IPS-NIHi7 (cell line): ENCODE data around the gene PALM3.
"Not testable (repeated sequence)": the region's sequence is repeated elsewhere in the genome, so short reads cannot be mapped to it uniquely, and the experiment has no call there.

Experiments
- DNase-seq: peaks from one replicate; pipeline ENCODE4 v3.0.0; 2012; ENCODE audit warnings: mixed read lengths; ENCODE audit errors: extremely low spot score

PALM3 gene

DNA sequence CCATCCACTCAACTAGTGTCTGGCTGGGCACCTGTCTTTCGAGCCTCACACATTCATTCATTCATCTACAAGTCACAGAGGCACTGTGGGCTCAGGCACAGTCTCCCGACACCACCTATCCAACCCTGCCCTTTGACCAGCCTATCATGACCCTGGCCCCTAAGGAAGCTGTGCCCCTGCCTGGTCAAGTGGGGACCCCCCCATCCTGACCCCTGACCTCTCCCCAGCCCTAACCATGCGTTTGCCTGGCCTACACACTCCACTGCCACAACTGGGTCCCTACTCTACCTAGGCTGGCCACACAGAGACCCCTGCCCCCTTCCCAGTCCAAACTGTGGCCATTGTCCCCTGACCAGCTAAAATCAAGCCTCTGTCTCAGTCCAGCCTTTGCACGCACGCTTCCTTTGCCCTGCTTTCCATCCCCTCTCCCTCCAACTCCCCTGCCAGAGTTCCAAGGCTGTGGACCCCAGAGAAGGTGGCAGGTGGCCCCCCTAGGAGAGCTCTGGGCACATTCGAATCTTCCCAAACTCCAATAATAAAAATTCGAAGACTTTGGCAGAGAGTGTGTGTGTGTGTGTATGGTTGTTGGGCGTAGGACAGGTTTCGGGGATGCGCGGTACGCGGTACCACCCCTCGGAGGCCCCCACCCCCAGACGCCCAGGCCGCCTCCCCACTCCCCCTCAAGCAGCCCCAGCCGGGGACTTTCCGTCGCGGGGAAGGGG lies 30.7 kb downstream of the PALM3 start:
- no peak for DNase-seq

DNA sequence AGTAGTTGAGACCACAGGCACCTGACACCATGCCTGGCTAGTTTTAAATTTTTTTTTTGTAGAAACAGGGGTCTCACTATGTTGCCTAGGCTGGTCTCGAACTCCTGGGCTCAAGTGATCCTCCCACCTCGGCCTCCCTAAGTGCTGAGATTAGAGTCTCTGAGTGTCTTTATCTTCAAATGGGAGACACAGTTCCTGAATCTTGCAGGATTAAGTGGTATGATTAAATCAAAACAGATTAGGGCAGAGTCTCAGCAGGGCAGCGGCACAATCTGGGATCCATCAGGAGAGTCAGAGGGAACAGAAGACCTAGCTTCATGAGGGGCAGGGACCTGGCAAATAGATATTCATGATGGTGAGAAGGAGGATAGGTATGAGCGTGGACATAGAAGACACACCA lies 33.0 kb downstream of the PALM3 start:
- no peak for DNase-seq

DNA sequence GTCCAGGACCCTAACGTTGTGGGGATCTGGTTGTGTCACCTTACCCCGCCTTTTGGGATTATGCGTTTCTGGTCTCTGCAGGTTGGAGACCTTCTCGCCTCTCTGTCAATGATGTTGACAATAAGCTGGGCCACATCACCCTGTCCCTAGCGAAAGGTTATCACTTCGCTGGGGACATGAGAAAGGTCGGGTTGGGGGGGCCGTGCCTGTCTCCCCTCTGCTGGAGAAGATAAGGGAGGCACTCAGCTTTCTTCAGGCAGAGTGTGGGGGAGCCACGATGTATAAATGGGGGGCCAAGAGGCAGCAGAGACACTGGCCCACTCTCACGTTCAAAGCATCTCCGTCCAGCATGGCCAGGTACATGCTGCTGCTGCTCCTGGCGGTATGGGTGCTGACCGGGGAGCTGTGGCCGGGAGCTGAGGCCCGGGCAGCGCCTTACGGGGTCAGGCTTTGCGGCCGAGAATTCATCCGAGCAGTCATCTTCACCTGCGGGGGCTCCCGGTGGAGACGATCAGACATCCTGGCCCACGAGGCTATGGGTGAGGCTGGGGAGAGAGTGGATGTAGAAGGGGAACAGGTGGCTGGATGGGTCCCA lies 33.9 kb downstream of the PALM3 start, which contains the start of gene RLN3:
Gene RLN3, plus strand, starts transcription at position 293 of the 595 bp plus-strand sequence. Its CDS starts 57 bp downstream, at position 350.
- no peak for DNase-seq

DNA sequence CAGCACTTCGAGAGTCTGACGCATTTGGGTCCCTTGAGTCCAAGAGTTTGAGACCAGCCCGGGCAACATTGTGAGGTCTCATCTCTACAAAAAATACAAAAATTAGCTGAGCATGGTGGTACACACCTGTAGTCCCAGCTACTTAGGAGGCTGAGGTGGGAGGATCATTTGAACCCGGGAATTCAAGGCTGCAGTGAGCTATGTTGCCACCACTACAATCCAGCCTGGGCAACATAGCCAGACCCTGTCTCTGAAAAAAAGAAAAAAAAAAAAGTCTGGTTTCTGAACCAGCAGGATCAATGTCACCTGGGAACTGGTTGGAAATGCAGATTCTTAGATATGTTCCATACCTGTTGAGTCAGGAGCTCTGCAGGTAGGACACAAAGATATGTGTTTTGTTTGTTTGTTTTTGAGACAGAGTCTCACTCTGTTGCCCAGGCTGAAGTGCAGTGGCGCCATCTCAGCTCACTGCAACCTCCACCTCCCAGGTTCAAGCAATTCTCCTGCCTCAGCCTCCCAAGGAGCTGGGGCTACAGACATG lies 35.2 kb downstream of the PALM3 start:
- not testable (repeated sequence) for DNase-seq

DNA sequence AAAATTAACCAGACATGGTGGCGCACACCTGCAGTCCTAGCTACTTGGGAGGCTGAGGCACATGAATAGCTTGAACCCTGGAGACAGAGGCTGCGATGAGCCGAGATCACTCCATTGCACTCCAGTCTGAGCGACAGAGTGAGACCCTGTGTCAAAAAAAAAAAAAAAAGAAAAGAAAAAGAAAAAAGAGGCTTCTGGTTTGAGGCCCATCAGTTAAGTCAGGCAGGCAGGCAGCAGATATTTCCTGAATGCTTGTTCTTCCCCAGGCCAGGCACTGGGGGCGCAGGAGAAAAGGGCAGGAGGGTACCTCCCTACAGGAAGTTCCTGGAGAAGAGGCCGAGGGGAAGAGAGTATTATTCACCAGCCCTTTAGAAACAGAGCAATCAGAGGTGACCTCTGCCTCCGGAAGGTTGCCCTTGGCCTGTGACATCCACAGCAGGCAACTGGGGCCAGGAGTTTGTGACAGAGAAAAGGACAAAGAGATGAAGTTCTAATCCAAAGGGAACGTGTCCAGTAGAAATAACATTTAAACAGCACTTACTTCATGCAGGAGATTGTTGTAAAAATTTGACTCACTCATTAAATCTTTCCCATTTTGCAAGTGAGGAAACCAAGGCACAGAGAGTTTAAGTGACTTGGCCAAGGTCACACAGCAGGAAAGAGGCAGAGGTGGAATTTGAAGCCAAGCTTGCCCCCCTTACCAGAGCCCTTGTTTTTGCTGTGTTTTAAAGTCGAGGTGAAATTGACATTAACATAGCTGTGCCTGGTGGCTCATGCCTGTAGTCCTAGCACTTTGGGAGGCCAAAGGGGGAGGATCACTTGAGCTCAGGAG lies 38.3 kb downstream of the PALM3 start:
- peak; percentile 80 for DNase-seq

DNA sequence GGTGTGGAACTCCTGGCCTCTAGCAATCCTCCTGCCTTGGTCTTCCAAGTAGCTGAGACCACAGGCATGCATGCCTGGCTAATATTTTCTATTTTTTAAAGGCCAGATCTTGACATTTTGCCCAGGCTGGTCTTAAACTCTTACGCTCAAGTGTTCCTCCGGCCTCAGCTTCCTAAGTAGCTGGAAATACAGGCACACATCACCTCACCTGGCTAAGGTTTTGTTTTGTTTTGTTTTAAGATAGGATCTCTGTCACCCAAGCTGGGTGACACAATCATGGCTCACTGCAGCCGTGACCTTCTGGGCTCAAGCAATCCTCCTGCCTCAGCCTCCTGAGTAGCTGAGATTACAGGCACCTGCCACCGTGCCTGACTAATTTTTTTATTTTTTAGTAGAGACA lies 39.4 kb downstream of the PALM3 start:
- DNase-seq = no peak

DNA sequence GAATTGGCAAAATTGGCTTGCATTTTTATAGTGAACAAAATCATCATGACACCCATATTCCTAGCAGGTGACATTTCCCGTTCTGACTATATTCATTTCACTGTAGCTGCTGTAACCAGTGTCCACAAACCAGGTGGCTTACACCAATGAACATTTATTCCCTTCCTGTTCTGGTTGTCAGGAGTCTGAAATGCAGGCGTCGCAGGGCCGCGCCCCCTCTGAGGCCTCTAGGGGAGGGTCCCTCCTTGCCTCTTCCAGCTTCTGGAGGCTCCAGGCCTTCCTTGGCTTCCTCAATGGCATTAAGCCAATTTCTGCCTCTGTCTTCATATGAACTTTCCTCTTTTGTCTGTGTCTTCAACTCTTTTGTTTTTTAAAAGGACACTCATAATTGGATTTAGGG lies 40.4 kb downstream of the PALM3 start:
- no peak for DNase-seq

DNA sequence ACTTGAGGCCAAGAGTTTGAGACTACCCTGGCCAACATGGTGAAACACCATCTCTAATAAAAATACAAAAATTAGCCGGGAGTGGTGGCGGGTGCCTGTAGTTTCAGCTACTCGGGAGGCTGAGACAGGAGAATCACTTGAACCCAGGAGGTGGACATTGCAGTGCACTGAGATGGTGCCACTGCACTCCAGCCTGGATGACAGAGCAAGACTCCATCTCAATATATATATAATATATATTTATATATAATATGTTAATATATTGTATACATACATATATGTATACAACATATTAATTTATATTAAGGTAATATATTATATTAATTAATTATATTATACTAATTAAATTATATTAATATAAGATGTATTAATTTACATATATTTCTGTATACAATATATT lies 42.1 kb downstream of the PALM3 start:
- not testable (repeated sequence) for DNase-seq

DNA sequence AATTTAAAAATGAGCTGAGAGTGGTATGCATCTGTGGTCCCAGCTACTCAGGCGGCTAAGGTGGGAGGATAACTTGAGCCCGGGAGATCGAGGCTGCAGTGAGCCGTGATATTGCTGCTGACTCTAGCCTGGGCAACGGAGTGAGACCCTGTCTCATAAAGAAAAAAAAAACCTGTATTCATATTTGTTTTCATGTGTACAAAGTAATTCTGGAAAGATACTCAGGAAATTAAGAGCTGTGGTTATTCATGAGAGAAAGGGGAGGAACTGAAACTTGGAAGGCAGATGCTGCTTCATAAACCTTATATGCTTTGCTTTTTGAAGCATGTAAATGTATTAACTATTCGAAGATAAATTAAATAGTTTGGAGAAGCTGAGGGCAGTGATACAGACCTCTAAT lies 42.8 kb downstream of the PALM3 start:
- DNase-seq = no peak

DNA sequence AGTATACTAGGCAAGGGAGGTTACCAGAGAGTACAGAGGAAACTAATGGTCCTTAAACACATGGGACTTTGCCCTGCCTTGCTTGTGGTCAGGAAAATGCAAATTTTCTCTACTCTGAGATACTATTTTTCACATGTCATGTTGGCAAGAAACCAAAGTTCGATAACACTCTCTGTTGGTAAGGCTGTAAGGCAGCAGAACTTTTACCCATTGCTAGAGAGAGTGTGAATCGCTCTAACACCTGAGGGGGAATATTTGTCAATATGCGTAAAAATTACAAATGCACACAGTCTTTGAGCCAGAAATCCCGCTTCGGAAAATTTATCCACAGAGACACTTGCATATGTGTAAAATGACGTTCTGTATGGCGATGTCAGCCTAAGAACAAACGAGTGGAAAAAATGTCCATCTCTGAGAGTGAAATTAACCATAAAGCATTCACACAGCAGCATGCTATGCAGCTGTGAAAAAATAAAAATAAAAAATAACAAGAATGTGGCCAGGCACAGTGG lies 46.3 kb downstream of the PALM3 start:
- no peak for DNase-seq

DNA sequence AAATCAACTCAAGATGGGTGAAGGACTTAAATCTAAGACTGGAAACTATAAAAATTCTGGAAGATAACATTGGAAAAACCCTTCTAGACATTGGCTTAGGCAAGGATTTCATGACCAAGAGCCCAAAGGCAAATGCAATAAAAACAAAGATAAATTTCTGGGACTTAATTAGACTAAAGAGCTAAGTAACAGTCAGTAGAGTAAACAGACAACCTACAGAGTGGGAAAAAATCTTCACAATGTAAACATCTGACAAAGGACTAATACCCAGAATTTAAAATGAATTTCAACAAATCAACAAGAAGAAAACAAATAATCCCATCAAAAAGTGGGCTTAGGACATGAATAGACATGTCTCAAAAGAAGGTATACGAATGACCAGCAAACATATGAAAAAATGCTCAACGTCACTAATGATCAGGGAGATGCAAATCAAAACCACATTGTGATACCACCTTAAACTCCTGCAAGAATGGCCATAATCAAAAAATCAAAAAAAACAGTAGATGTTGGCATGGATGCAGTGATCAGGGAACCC lies 49.4 kb downstream of the PALM3 start:
- no peak for DNase-seq

DNA sequence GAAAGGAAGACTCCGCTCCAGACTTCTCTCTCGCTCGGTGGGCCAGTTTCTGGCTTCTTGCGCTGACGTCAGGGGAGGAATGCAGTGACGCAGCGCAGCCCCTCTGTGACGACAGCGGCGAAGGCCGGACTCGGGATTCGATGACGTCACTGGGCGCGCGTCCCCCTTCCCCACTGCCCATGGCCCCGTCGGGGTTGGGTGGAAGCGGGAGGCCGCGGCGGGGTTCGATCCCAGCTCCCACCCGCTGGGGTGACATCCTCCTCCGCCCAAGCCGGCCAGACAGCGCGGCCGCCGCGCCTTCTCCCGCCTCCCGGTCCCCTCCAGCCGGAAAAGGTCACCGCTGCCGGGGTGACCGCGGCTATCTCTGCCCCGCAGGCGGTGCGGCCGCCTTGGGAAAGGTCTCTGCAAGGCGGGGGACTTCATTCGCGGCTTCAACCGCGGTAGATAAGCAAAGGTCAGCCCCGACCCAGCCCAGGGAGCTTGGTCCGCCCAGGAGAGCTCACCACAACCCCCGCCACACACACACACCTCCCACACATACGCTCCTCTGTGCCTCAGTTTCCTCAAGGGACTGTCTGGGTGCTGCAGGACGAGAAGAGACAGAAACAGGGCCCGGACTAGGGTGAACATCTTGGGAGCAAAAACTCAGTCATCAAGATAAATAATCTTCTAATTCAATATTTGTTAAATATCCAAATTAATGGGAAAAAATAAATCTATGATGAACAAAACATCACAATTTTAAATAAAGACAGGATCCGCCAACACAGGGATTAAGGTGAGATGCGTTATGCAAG lies 54.9 kb downstream of the PALM3 start:
- DNase-seq = peak; percentile 82

DNA sequence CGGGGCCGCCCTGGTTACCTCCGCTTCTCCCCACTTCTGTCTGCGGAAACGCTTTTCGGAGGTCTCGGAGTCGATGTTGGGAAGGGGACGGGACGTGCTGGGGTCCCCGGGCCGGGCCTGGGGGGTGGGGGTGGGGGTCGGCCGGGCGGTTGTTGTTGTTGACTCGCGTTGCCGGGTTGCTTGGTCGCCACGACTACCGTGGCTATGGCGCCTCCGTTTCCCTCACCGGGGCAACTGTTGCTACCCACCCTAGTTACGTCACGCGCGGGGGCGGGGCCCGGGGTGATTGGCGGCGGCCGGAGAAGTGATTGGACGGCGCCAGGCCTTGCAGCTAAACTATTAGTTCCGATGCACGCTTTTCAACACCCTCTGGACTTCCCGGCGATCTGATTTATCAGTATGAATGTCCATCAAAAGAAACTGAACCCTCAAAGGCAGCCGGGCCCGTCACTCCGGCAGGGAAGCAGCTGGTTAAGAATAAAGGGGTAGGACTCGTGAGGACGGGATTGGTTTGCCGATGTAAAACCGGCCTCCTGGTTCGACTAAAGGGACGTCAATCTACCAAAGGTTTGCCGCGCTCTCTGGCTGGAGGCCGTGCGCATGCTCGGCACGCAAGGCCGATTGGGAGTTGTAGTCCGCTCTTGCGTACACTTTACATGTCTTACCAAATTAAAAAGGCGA lies 55.7 kb downstream of the PALM3 start, which contains the start of gene RFX1:
Gene RFX1, minus strand, starts transcription at position 236 of the 681 bp plus-strand sequence. CDS start 12,477 bp downstream, outside the sequence.
- peak; percentile 88 for DNase-seq

DNA sequence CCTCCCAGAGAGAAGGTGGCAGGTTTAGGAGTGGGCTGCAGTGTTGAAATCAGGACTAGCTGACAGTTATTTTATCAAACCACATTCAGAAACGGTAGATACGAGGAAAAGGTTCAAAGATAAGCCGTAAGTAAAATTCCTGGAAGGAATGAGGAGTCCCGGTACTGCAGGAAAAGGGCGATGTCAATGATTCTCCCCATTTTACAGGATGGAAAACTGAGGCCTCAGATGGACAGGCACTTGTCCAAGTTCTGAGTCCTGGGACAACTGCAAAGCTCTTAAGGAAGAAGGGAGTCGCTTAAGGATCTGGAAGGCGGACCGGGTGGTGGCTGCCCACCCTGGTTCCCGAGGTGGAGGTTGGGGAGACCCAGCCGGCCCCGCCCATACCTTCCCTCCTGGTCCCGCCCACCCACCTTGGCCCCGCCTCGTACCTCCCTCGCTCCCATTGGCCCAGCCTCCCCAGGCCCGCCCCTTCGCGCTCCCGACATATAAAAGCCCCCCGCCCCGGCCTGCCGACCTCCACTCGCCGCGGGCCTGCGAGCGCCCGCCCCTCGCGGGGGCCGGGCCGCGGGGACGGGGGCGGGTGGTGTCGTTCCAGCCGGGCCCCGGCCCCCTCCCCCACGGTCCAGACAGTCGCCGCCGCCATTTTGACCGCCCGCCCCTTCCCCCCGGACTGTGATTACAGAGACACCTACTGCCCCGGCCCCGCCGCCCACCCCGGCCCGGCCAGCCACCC lies 56.4 kb downstream of the PALM3 start:
- peak; percentile 91 for DNase-seq

DNA sequence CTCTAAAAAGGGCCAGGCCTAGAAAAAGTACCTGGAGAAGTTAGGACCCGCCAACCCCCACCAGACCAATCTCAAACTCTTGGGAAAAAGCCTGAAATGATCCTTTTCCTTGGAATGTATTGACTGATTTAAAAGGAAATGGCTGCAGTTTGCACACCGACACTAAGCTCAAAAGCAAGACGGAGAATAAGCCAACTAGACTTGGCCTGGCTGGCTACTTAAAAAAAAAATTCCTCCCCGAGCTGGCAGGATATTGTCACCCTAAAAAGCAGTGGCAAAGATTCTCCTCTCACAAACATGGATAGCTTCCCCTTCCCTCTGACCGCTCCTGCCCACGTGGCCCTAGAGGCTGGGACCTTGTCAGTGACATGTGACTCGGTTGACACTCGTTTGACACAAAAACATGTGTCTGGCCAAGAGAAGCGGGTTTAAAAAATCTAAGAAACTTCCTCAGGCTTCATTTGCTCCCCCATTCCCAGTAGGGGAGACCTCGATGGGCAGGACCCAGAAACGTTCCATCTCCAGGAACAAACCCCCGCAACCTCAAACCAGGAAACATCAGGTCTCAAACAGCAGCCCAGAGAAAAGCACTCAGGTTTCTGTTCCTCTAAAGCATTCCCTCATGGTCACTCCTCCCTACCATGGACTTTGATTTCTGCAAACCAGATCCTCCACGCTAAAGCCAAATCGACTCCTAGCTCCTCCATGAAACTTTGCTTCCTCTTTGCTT lies 57.1 kb downstream of the PALM3 start:
- DNase-seq = no peak
